H1 (cell line): ENCODE data around the gene COL20A1. TPM values are rescaled to one million over a fixed set of nuclear protein-coding genes. Genes with fewer than 3 reads are reported as not detected.

Source experiments
- CHD1 ChIP-seq: IDR thresholded peaks from 2 replicates; pipeline ENCODE4 v1.6.1; 2012; ENCODE audit warnings: low read depth, low read length, improper control_type of control experiment
- EGR1 ChIP-seq: IDR thresholded peaks from 2 replicates; pipeline ENCODE4 v1.6.1; 2011; ENCODE audit warnings: low read depth, low read length, borderline replicate concordance
- NANOG ChIP-seq: IDR thresholded peaks from 2 replicates; pipeline ENCODE4 v1.6.1; 2011; ENCODE audit warnings: low read length, low read depth, mild to moderate bottlenecking, inconsistent platforms; ENCODE audit not compliant: insufficient read depth, poor library complexity, severe bottlenecking
- POLR2A ChIP-seq, 2 experiments: IDR thresholded peaks; 1 replicate in 1 of 2; 2 replicates in 1 of 2; pipeline ENCODE4 v1.6.1; 2011; ENCODE audit warnings: low read depth in 2 of 2, low read length in 2 of 2, mild to moderate bottlenecking in 2 of 2; ENCODE audit errors: control extremely low read depth in 1 of 2
- POLR2AphosphoS5 ChIP-seq: IDR thresholded peaks from 2 replicates; pipeline ENCODE4 v1.6.1; 2011; ENCODE audit warnings: low read depth, low read length
- RNF2 ChIP-seq: fragments of 200-900, 300-1000 bp; sonication (generic); IDR thresholded peaks from 2 replicates; pipeline ENCODE4 v1.7.1; 2016; ENCODE audit warnings: borderline replicate concordance, low read depth, mild to moderate bottlenecking, antibody characterized with exemption, low read length; ENCODE audit not compliant: poor library complexity, severe bottlenecking; ENCODE audit errors: missing control alignments
- SP2 ChIP-seq: IDR thresholded peaks from 2 replicates; pipeline ENCODE4 v1.6.1; 2012; ENCODE audit warnings: mild to moderate bottlenecking, low read length, inconsistent platforms
- USF2 ChIP-seq: IDR thresholded peaks from 2 replicates; pipeline ENCODE4 v1.6.1; 2011; ENCODE audit warnings: low read length, improper control_type of control experiment
- polyA plus RNA-seq, 7 experiments: library from polyadenylated mRNA; depleted of rRNA in 3 of 7; stranded (reverse) in 5 of 7; unstranded in 2 of 7; fragments of >200 nt in 5 of 7; fragments of 200-250 nt in 2 of 7; gene quantifications; 1 replicate in 5 of 7; 2 replicates in 1 of 7; 4 replicates in 1 of 7; pipeline versions ENCODE4 v1.2.1 to v1.2.3, GENCODE V29; 2011 to 2013; ENCODE audit warnings: missing spikeins in 2 of 7, mixed read lengths in 2 of 7
- total RNA-seq: library from RNA; stranded (reverse); fragmentation: NEBNext Ultra II Directional; extraction: Animal tissue kit (Norgen Biotek cat#: 25700); gene quantifications from 2 replicates; pipeline ENCODE4 v1.2.1, GENCODE V29; 2021
- TF ChIP-seq, protein P1 (sequence below): IDR thresholded peaks from 2 replicates; pipeline ENCODE4 v1.6.1; 2012; ENCODE audit warnings: inconsistent platforms

COL20A1 gene
- total and polyA plus RNA-seq, 2 of the 8 experiments (the other 6 are each of a cell fraction or from before 2014, with no cell fraction given) = 0.19 to 0.21 TPM

- TF ChIP-seq NANOG (no peak), USF2 (no peak), POLR2A (IDR thresholded peaks at IDR 0.05; ENCODE audit: control extremely low read depth in 1 of 2, low read depth in 2 of 2, low read length in 2 of 2) (no peak), POLR2AphosphoS5 (no peak), SP2 (no peak), EGR1 (no peak), CHD1 (no peak), RNF2 (no peak)
- TF ChIP-seq, protein P1, sequence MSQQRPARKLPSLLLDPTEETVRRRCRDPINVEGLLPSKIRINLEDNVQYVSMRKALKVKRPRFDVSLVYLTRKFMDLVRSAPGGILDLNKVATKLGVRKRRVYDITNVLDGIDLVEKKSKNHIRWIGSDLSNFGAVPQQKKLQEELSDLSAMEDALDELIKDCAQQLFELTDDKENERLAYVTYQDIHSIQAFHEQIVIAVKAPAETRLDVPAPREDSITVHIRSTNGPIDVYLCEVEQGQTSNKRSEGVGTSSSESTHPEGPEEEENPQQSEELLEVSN = no peak
Measured at GRCh38 chr20:63348828-63349515, 56.0 kb downstream of the COL20A1 start (continued).
